A549 treated with AZD2906 at 1 μM for 4 hours (cell line): ENCODE results near the gene CLDN25. TPM values are rescaled to one million over a fixed set of nuclear protein-coding genes. Genes with fewer than 3 reads are reported as not detected.

Source experiments
- total RNA-seq: library from RNA; stranded (reverse); fragments of 200-300 nt; extraction: Qiagen RNA extraction; gene quantifications from 5 replicates; pipeline ENCODE4 v1.2.3, GENCODE V29; 2022

CLDN25 gene
- total RNA-seq = not detected in 5 replicates

GRCh38 chr11:113779496-113779895, at the start of gene CLDN25:
Gene CLDN25 (plus strand): TSS chr11:113779796. CDS start chr11:113779796, 0 bp downstream.

DNA sequence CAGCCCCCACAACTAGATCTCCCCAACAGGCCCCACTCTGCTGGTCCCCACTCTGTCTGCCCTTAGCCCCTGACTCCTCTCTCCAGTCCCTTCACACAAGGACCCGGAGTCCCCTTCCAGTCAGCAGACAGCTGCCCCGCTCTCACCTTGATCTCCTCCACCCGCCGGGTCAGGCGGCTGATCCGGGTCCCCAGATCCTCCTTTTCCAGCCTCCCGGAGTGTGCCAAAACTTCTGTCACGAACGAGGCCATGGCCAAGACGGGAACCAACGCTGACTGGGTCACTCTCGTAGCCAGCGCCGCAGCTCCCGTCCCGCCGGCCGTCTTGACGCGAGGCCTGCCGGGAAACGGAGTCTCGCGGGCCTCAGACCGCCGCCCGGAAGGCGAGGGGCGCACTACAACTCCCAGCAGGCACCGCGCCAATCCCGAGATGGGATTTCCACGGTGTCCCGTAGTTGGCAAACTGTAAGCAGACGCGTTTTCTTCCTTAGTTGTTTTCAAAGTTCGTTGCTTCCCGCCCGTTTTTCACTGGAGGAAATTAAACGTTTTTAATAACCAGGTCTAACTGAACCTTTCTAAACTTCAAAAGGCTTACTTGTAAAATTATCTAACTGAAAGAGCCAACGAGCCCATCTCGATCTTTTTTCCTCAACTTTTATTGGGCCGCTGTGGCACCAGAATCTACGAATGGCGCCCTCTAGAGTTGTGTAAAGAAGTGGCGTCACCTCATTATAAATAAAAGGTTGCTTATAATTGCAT, 6.0 kb upstream of the CLDN25 start, which contains the start of gene ZW10:
TSS of gene ZW10 (minus strand) at position 277 of the 758 bp plus-strand sequence. CDS start at position 251, 26 bp downstream.

Other genes with a start within 250 kb of the CLDN25 start
- gene TMPRSS5, start 73.5 kb upstream of the CLDN25 start, total RNA-seq = 0.09 to 0.13 TPM (median 0.12 TPM) in 4 of 5 replicates, not detected in the other
- 11.2 to 14.7 TPM (median 12.3 TPM) in 5 replicates for gene ZW10, start 6.1 kb upstream of the CLDN25 start, total RNA-seq
- gene USP28, start 95.8 kb downstream of the CLDN25 start, total RNA-seq = 11.8 to 18.8 TPM (median 17.3 TPM) in 5 replicates
- gene HTR3B, start 125.0 kb downstream of the CLDN25 start, total RNA-seq = not detected in 5 replicates
- not detected in 5 replicates for gene HTR3A, start 195.3 kb downstream of the CLDN25 start, total RNA-seq